HCT116 (cell line): ENCODE measurements around the gene DLG2. TPM values are rescaled to one million over a fixed set of nuclear protein-coding genes. Genes with fewer than 3 reads are reported as not detected.

ENCODE experiments used
- ATAC-seq: fragments of 200-7000 bp; cut with Tn5 transposase; 2 replicates; pipeline ENCODE4 v1.9.1; 2020; ENCODE audit warnings: mild to moderate bottlenecking, moderate library complexity
- BruUV-seq: library from RNA; stranded (reverse); fragments of 400-500 nt; replicated peaks from 2 replicates; lab custom pipeline; 2021; lab: Mats Ljungman, UMichigan
- CTCF ChIA-PET: fragments of 300-600 bp; sonication (Branson Sonifier 250); formaldehyde crosslinking; loops from one replicate; lab custom pipeline; 2021; ENCODE audit warnings: antibody characterized with exemption; lab: Charles Lee
- POLR2A ChIA-PET: fragments of 300-600, 350-600 bp; sonication (Branson Sonifier 250); formaldehyde crosslinking; loops from one replicate; lab custom pipeline; 2021; ENCODE audit warnings: antibody characterized with exemption; lab: Charles Lee
- RAD21 ChIA-PET, 2 experiments: fragments of 300-600 bp; sonication (Branson Sonifier 250); formaldehyde crosslinking; loops; one replicate each; lab custom pipeline; 2023; ENCODE audit warnings: low total read pairs in 2 of 2; ENCODE audit not compliant: uncharacterized antibody in 2 of 2, unreplicated experiment in 2 of 2, low non-redundant PET in 1 of 2; lab: Charles Lee
- DNase-seq: peaks from one replicate; pipeline ENCODE4 v3.0.0-alpha.2; 2010; ENCODE audit warnings: low read depth, low spot score
- H2AFZ ChIP-seq: fragments of 200-600 bp; shearing (Covaris generic), sonication (generic); 2 replicates; pipeline ENCODE4 v1.6.1; 2017; ENCODE audit warnings: low read depth, mixed run types, mixed read lengths, antibody characterized with exemption, low read length; ENCODE audit not compliant: poor library complexity, severe bottlenecking
- H3K27ac ChIP-seq: 2 replicates; pipeline ENCODE4 v1.5.1; 2012; ENCODE audit warnings: low read depth, low read length
- H3K27me3 ChIP-seq: fragments of 200-600 bp; sonication (generic); 2 replicates; pipeline ENCODE4 v1.6.1; 2016; ENCODE audit warnings: mixed run types, low read length, mixed read lengths; ENCODE audit not compliant: insufficient read depth
- H3K36me3 ChIP-seq, 2 experiments: fragments of 200-500 bp in 1 of 2; fragments of 200-600 bp in 1 of 2; sonication (Bioruptor generic) in 1 of 2; sonication (generic) in 1 of 2; 2 replicates each; pipeline versions ENCODE4 v1.5.1 to v1.6.1; 2014 to 2016; ENCODE audit warnings: low read length in 2 of 2, inconsistent platforms in 1 of 2, mixed read lengths in 1 of 2, mixed run types in 1 of 2; ENCODE audit not compliant: insufficient read depth in 2 of 2, control insufficient read depth in 1 of 2
- H3K4me1 ChIP-seq, 2 experiments: fragments of 200-600 bp in 1 of 2; sonication (generic) in 1 of 2; 2 replicates each; pipeline versions ENCODE4 v1.5.1 to v1.6.1; 2012 to 2017; ENCODE audit warnings: low read length in 2 of 2, inconsistent platforms in 1 of 2, mild to moderate bottlenecking in 1 of 2, mixed read lengths in 1 of 2, mixed run types in 1 of 2, moderate library complexity in 1 of 2; ENCODE audit not compliant: insufficient read depth in 2 of 2, control insufficient read depth in 1 of 2
- H3K4me2 ChIP-seq: fragments of 200-600 bp; sonication (generic); 2 replicates; pipeline ENCODE4 v1.6.1; 2017; ENCODE audit warnings: mixed run types, low read length, mixed read lengths
- H3K4me3 ChIP-seq, 2 experiments: fragments of 200-600 bp in 1 of 2; sonication (generic) in 1 of 2; replicated peaks in 1 of 2; 2 replicates each; pipeline ENCODE4 v1.5.1; 2011 to 2016; ENCODE audit warnings: low read length in 2 of 2, control low read depth in 1 of 2, low read depth in 1 of 2, mild to moderate bottlenecking in 1 of 2, mixed read lengths in 1 of 2, mixed run types in 1 of 2
- H3K79me2 ChIP-seq: fragments of 200-600 bp; sonication (generic); 2 replicates; pipeline ENCODE4 v1.6.1; 2017; ENCODE audit warnings: mild to moderate bottlenecking, mixed run types, low read length, moderate library complexity, mixed read lengths; ENCODE audit not compliant: insufficient read depth
- H3K9ac ChIP-seq: fragments of 200-600 bp; sonication (generic); 2 replicates; pipeline ENCODE4 v1.6.1; 2016; ENCODE audit warnings: low read length, mixed read lengths
- H3K9me2 ChIP-seq: fragments of 200-600 bp; sonication (generic), shearing (Covaris generic); 2 replicates; pipeline ENCODE4 v1.6.1; 2017; ENCODE audit warnings: mixed run types, mild to moderate bottlenecking, moderate library complexity; ENCODE audit not compliant: insufficient read depth
- H3K9me3 ChIP-seq, 2 experiments: fragments of 200-500 bp in 1 of 2; fragments of 200-600 bp in 1 of 2; sonication (Bioruptor generic) in 1 of 2; sonication (generic) in 1 of 2; 2 replicates each; pipeline ENCODE4 v1.6.1; 2014 to 2017; ENCODE audit warnings: low read length in 2 of 2, mixed read lengths in 2 of 2, inconsistent platforms in 1 of 2, low read depth in 1 of 2, mild to moderate bottlenecking in 1 of 2, mixed run types in 1 of 2, moderate library complexity in 1 of 2; ENCODE audit not compliant: control insufficient read depth in 1 of 2, insufficient read depth in 1 of 2
- H4K20me1 ChIP-seq: fragments of 200-600 bp; sonication (generic), shearing (Covaris generic); 2 replicates; pipeline ENCODE4 v1.6.1; 2017; ENCODE audit warnings: mixed run types, mild to moderate bottlenecking, moderate library complexity; ENCODE audit not compliant: insufficient read depth
- CBX3 ChIP-seq: IDR thresholded peaks from 2 replicates; pipeline ENCODE4 v1.6.1; 2012; ENCODE audit warnings: low read depth
- CEBPB ChIP-seq: IDR thresholded peaks from 2 replicates; pipeline ENCODE4 v1.6.1; 2012; ENCODE audit warnings: low read depth
- EZH2 ChIP-seq: fragments of 200-600 bp; sonication (generic); IDR thresholded peaks from 2 replicates; pipeline ENCODE4 v1.6.1; 2017; ENCODE audit warnings: antibody characterized with exemption, mixed run types
- FOSL1 ChIP-seq: IDR thresholded peaks from 2 replicates; pipeline ENCODE4 v1.6.1; 2012; ENCODE audit warnings: low read depth
- POLR2A ChIP-seq: IDR thresholded peaks from 2 replicates; pipeline ENCODE4 v1.7.0; 2011; ENCODE audit warnings: borderline replicate concordance; ENCODE audit not compliant: insufficient read depth, insufficient read length; ENCODE audit errors: extremely low read depth
- POLR2AphosphoS5 ChIP-seq: IDR thresholded peaks from 2 replicates; pipeline ENCODE4 v1.6.1; 2011; ENCODE audit warnings: mild to moderate bottlenecking, low read depth, low read length, moderate library complexity
- SRF ChIP-seq: IDR thresholded peaks from 2 replicates; pipeline ENCODE4 v1.6.1; 2012; ENCODE audit warnings: low read depth
- ZNF274 ChIP-seq: fragments of 200-500 bp; sonication (Bioruptor generic); IDR thresholded peaks from 2 replicates; pipeline ENCODE4 v1.6.1; 2014; ENCODE audit warnings: mild to moderate bottlenecking, low read depth, low read length, inconsistent platforms
- intact Hi-C: fragments of 100-400 bp; cut with micrococcal nuclease; formaldehyde crosslinking; loops from 2 replicates; pipeline ENCODE4 v1.10.0; 2022
- total RNA-seq: library from RNA; stranded (reverse); gene quantifications from one replicate; pipeline ENCODE4 v1.2.1, GENCODE V29; 2021; ENCODE audit not compliant: unreplicated experiment
- TF ChIP-seq, protein P1 (sequence below): IDR thresholded peaks from 2 replicates; pipeline ENCODE4 v1.6.1; 2012
- TF ChIP-seq, protein P2 (sequence below): IDR thresholded peaks from 2 replicates; pipeline ENCODE4 v1.6.1; 2012
- TF ChIP-seq, protein P3 (sequence below): IDR thresholded peaks from 2 replicates; pipeline ENCODE4 v1.6.1; 2011; ENCODE audit warnings: mild to moderate bottlenecking, low read length, moderate library complexity; ENCODE audit not compliant: insufficient replicate concordance; ENCODE audit errors: extremely low read depth

The DLG2 gene
- total RNA-seq, 1 experiment from 2014 or later = 2.4 TPM

DNA sequence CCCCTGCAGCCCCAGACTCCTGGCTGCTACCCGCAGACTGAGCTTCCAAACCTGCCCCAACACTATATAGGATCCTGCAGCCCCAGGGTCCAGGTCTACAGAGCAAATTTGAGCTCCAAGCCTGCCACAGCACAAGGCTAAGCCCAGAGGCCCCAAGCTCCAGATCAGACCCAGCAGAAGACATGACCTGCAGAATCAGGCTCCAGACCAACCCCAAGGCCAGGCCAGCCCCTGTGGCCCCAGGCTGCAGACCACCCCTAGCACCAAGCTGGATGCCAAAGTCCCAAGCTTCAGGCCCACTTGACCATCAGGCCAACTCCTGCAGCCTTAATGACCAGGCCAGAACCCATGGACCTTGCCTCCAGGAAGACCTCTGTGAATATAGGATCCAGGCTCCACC lies 145.3 kb downstream of the DLG2 start (continued):
- TF ChIP-seq POLR2AphosphoS5 = no peak
- TF ChIP-seq, protein P1, sequence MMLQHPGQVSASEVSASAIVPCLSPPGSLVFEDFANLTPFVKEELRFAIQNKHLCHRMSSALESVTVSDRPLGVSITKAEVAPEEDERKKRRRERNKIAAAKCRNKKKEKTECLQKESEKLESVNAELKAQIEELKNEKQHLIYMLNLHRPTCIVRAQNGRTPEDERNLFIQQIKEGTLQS = no peak
- TF ChIP-seq, protein P2, sequence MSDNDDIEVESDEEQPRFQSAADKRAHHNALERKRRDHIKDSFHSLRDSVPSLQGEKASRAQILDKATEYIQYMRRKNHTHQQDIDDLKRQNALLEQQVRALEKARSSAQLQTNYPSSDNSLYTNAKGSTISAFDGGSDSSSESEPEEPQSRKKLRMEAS = no peak
- TF ChIP-seq, protein P3, sequence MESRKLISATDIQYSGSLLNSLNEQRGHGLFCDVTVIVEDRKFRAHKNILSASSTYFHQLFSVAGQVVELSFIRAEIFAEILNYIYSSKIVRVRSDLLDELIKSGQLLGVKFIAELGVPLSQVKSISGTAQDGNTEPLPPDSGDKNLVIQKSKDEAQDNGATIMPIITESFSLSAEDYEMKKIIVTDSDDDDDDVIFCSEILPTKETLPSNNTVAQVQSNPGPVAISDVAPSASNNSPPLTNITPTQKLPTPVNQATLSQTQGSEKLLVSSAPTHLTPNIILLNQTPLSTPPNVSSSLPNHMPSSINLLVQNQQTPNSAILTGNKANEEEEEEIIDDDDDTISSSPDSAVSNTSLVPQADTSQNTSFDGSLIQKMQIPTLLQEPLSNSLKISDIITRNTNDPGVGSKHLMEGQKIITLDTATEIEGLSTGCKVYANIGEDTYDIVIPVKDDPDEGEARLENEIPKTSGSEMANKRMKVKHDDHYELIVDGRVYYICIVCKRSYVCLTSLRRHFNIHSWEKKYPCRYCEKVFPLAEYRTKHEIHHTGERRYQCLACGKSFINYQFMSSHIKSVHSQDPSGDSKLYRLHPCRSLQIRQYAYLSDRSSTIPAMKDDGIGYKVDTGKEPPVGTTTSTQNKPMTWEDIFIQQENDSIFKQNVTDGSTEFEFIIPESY = no peak
- TF ChIP-seq POLR2A = no peak

DNA sequence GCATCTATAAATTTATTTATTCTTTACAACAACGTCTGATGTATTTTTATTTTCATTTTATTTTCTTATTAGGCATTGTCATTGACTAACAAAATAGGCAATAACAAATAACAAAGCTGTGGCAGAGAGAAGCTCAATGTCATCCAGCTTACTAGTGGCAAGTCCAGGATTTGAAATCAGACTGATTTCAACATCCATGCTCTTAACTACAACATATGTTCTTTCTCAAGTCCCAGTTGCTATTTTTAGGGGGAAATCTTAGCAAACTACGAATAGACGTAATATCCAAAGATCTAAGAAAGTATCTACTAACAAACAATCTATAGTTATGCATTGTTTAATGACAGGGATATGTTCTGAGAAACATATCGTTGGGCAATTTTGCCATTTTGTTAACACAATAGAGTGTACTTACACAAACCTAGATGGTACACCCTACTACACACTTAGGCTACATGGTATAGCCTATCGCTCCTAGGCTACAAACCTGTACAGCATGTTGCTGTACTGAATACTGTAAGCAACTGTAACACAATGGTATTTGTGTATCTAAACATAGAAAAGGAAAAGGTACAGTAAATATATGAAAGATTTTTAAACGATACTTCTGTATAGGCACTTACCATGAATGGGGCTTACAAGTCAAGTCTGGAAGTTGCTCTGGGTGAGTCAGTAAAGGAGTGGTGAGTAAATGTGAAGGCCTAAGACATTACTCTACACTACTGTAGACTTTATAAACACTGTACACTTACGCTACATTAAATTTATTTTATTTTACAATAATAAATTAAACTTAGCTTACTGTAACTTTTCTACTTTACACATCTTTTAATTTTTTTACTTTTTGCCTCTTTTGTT lies 151.3 kb downstream of the DLG2 start:
- POLR2A ChIA-PET = no interaction called here
- Histone ChIP-seq H3K79me2 (no peaks in the 10 kb centered on the region), H4K20me1 (no peaks in the 10 kb centered on the region; the same call in 1 of the 2 replicates), H3K9me2 (no peaks in the 10 kb centered on the region)
- intact Hi-C loops = no loop called here
- no peak for TF ChIP-seq SRF
- no peak for TF ChIP-seq CEBPB
- TF ChIP-seq ZNF274 = no peak
- TF ChIP-seq EZH2 = no peak
- no peak for TF ChIP-seq FOSL1
- no peak for TF ChIP-seq CBX3
- TF ChIP-seq POLR2AphosphoS5 = no peak
- TF ChIP-seq, all 23 proteins: peak for 0
- Histone ChIP-seq H2AFZ (no peak overlapping the region), H3K4me3 (no peak overlapping the region), H3K4me1 (no peaks in the 10 kb centered on the region), H3K9me3 (no peaks in the 10 kb centered on the region), H3K4me2 (no peak overlapping the region), H3K27me3 (peaks cover 19% of the 10 kb centered on the region), H3K9ac (no peak overlapping the region), H3K27ac (no peak overlapping the region), H3K36me3 (no peaks in the 10 kb centered on the region)
- CTCF ChIA-PET = no interaction called here
- ATAC-seq (no peak), DNase-seq (no peak)
- no TSS peak for BruUV-seq
- RAD21 ChIA-PET = no interaction called here
